H1 (cell line): Measurements from ENCODE around the gene GMPPA. TPM values are rescaled to one million over a fixed set of nuclear protein-coding genes. Genes with fewer than 3 reads are reported as not detected.

Experiments
- CTCF ChIA-PET: fragments of 300-600 bp; sonication (Branson Sonifier 250); formaldehyde crosslinking; loops from one replicate; lab custom pipeline; 2021; ENCODE audit not compliant: partially characterized antibody; lab: Charles Lee
- POLR2A ChIA-PET: fragments of 300-600 bp; sonication (Branson Sonifier 250); formaldehyde crosslinking; loops from one replicate; lab custom pipeline; 2021; ENCODE audit warnings: inconsistent platforms; ENCODE audit not compliant: partially characterized antibody; lab: Charles Lee
- DNase-seq, 2 experiments: peaks; one replicate each; pipeline versions ENCODE4 v3.0.0 to v3.0.0-alpha.2; 2010 to 2022; ENCODE audit warnings: low spot score in 2 of 2, low read depth in 1 of 2, mixed read lengths in 1 of 2
- FAIRE-seq: peaks from 2 replicates; lab custom pipeline; 2011; peaks lifted over from hg19 to GRCh38; lab: Jason Lieb, UNC
- H2AFZ ChIP-seq: 2 replicates; pipeline ENCODE4 v1.8.1; 2012; ENCODE audit warnings: low read length, inconsistent platforms
- H2AK5ac ChIP-seq: 2 replicates; pipeline ENCODE4 v1.6.1; 2013; ENCODE audit warnings: low read depth, low read length
- H2BK120ac ChIP-seq: replicated peaks from 2 replicates; pipeline ENCODE3; 2013; ENCODE audit warnings: low read depth, low read length, inconsistent platforms
- H2BK12ac ChIP-seq: 2 replicates; pipeline ENCODE4 v1.6.1; 2013; ENCODE audit warnings: low read depth, low read length
- H2BK15ac ChIP-seq: 2 replicates; pipeline ENCODE4 v1.6.1; 2013; ENCODE audit warnings: low read length
- H2BK20ac ChIP-seq: 2 replicates; pipeline ENCODE4 v1.6.1; 2013; ENCODE audit warnings: low read length
- H2BK5ac ChIP-seq: 2 replicates; pipeline ENCODE4 v1.6.1; 2013; ENCODE audit warnings: low read depth, low read length
- H3K14ac ChIP-seq: 2 replicates; pipeline ENCODE4 v1.6.1; 2013; ENCODE audit warnings: inconsistent platforms; ENCODE audit not compliant: insufficient read length
- H3K18ac ChIP-seq: 2 replicates; pipeline ENCODE4 v1.6.1; 2013; ENCODE audit warnings: low read length; ENCODE audit errors: extremely low read depth
- H3K23ac ChIP-seq: 2 replicates; pipeline ENCODE4 v1.6.1; 2013; ENCODE audit warnings: inconsistent platforms; ENCODE audit not compliant: insufficient read length
- H3K23me2 ChIP-seq: 2 replicates; pipeline ENCODE4 v1.6.1; 2013; ENCODE audit warnings: low read depth, low read length
- H3K27ac ChIP-seq: 2 replicates; pipeline ENCODE4 v1.6.1; 2011; ENCODE audit warnings: low read depth, low read length, inconsistent platforms
- H3K27me3 ChIP-seq, 4 experiments: replicated peaks in 1 of 4; 1 replicate in 1 of 4; 2 replicates in 3 of 4; pipeline versions ENCODE4 v1.6.1 to v1.8.1; 2011 to 2013; ENCODE audit warnings: low read length in 3 of 4, mild to moderate bottlenecking in 3 of 4, inconsistent platforms in 2 of 4, mixed read lengths in 2 of 4, moderate library complexity in 1 of 4; ENCODE audit not compliant: control insufficient read depth in 3 of 4, insufficient read depth in 3 of 4; ENCODE audit errors: extremely low read depth in 1 of 4
- H3K36me3 ChIP-seq, 4 experiments: 2 replicates each; pipeline versions ENCODE4 v1.6.1 to v1.8.1; 2011 to 2013; ENCODE audit warnings: mild to moderate bottlenecking in 4 of 4, low read length in 3 of 4, moderate library complexity in 2 of 4, control low read depth in 1 of 4, inconsistent platforms in 1 of 4; ENCODE audit not compliant: insufficient read depth in 4 of 4, control insufficient read depth in 2 of 4
- H3K4ac ChIP-seq: replicated peaks from 2 replicates; pipeline ENCODE3; 2013; ENCODE audit warnings: low read length, low read depth, mixed read lengths, inconsistent platforms; ENCODE audit not compliant: insufficient read length
- H3K4me1 ChIP-seq, 4 experiments: replicated peaks in 1 of 4; 1 replicate in 1 of 4; 2 replicates in 3 of 4; pipeline versions ENCODE4 v1.6.1 to v1.8.1; 2011 to 2013; ENCODE audit warnings: low read length in 3 of 4, inconsistent platforms in 2 of 4, mixed read lengths in 1 of 4; ENCODE audit not compliant: insufficient read depth in 4 of 4, control insufficient read depth in 3 of 4
- H3K4me2 ChIP-seq, 2 experiments: 2 replicates each; pipeline versions ENCODE4 v1.6.1 to v1.8.1; 2011 to 2013; ENCODE audit warnings: low read depth in 2 of 2, low read length in 2 of 2, control low read depth in 1 of 2, inconsistent platforms in 1 of 2, mild to moderate bottlenecking in 1 of 2; ENCODE audit not compliant: insufficient read depth in 1 of 2
- H3K4me3 ChIP-seq, 4 experiments: fragments of 200-600, 300-600 bp in 1 of 4; sonication (generic), shearing (Covaris generic), sonication (Bioruptor Twin) in 1 of 4; 2 replicates each; pipeline versions ENCODE4 v1.5.1 to v1.8.1; 2011 to 2016; ENCODE audit warnings: low read length in 4 of 4, low read depth in 3 of 4, control low read depth in 2 of 4, inconsistent platforms in 2 of 4, mild to moderate bottlenecking in 2 of 4, mixed read lengths in 1 of 4, moderate library complexity in 1 of 4; ENCODE audit not compliant: insufficient read depth in 2 of 4; ENCODE audit errors: extremely low read depth in 1 of 4
- H3K56ac ChIP-seq: replicated peaks from 2 replicates; pipeline ENCODE3; 2013; ENCODE audit warnings: low read depth, mild to moderate bottlenecking, mixed read lengths, low read length, inconsistent platforms; ENCODE audit not compliant: insufficient read length
- H3K79me1 ChIP-seq: 2 replicates; pipeline ENCODE4 v1.6.1; 2013; ENCODE audit warnings: low read depth, low read length, control low read depth
- H3K79me2 ChIP-seq, 2 experiments: 2 replicates each; pipeline versions ENCODE4 v1.6.1 to v1.8.1; 2012 to 2013; ENCODE audit warnings: low read length in 2 of 2, mild to moderate bottlenecking in 2 of 2, inconsistent platforms in 1 of 2; ENCODE audit not compliant: insufficient read depth in 2 of 2, control insufficient read depth in 1 of 2
- H3K9ac ChIP-seq, 4 experiments: replicated peaks in 1 of 4; 1 replicate in 1 of 4; 2 replicates in 3 of 4; pipeline versions ENCODE4 v1.6.1 to v1.8.1; 2011 to 2013; ENCODE audit warnings: low read depth in 3 of 4, low read length in 3 of 4, control low read depth in 2 of 4, mild to moderate bottlenecking in 2 of 4, moderate library complexity in 2 of 4, inconsistent platforms in 1 of 4; ENCODE audit errors: extremely low read depth in 1 of 4
- H3K9me3 ChIP-seq, 2 experiments: 2 replicates each; pipeline versions ENCODE4 v1.6.1 to v1.8.1; 2012 to 2013; ENCODE audit warnings: mild to moderate bottlenecking in 2 of 2, moderate library complexity in 2 of 2, control low read depth in 1 of 2, inconsistent platforms in 1 of 2, low read depth in 1 of 2, low read length in 1 of 2, mixed read lengths in 1 of 2; ENCODE audit not compliant: insufficient read depth in 2 of 2
- H4K20me1 ChIP-seq, 2 experiments: replicated peaks in 1 of 2; 2 replicates each; pipeline versions ENCODE3 to v1.8.1; 2011 to 2013; ENCODE audit warnings: inconsistent platforms in 2 of 2, low read length in 2 of 2, mild to moderate bottlenecking in 1 of 2; ENCODE audit not compliant: insufficient read depth in 2 of 2, control insufficient read depth in 1 of 2
- H4K5ac ChIP-seq: 2 replicates; pipeline ENCODE4 v1.6.1; 2013; ENCODE audit warnings: low read length, low read depth, mixed read lengths, inconsistent platforms; ENCODE audit not compliant: insufficient read length
- H4K8ac ChIP-seq: 2 replicates; pipeline ENCODE4 v1.8.0; 2013; ENCODE audit warnings: mild to moderate bottlenecking, moderate library complexity, low read length, inconsistent platforms; ENCODE audit not compliant: insufficient read depth; ENCODE audit errors: extremely low read depth
- H4K91ac ChIP-seq: replicated peaks from 2 replicates; pipeline ENCODE3; 2013; ENCODE audit warnings: low read length, mixed read lengths, inconsistent platforms; ENCODE audit not compliant: insufficient read length
- CBX8 ChIP-seq: fragments of 300-800, 300-1000 bp; sonication (generic); IDR thresholded peaks from 2 replicates; pipeline ENCODE4 v1.7.1; 2016; ENCODE audit warnings: low read depth, low read length, borderline replicate concordance
- CHD1 ChIP-seq: IDR thresholded peaks from 2 replicates; pipeline ENCODE4 v1.6.1; 2012; ENCODE audit warnings: low read depth, low read length, improper control_type of control experiment
- EP300 ChIP-seq, 2 experiments: IDR thresholded peaks; 1 replicate in 1 of 2; 2 replicates in 1 of 2; pipeline ENCODE4 v1.6.1; 2011 to 2012; ENCODE audit warnings: low read depth in 2 of 2, low read length in 2 of 2, mild to moderate bottlenecking in 2 of 2, borderline replicate concordance in 1 of 2, inconsistent platforms in 1 of 2, moderate library complexity in 1 of 2
- GTF2F1 ChIP-seq: IDR thresholded peaks from 2 replicates; pipeline ENCODE4 v1.6.1; 2012; ENCODE audit warnings: low read depth, low read length, improper control_type of control experiment, borderline replicate concordance
- KDM4A ChIP-seq: IDR thresholded peaks from one replicate; pipeline ENCODE4 v1.7.1; 2012; ENCODE audit warnings: low read depth, mild to moderate bottlenecking, moderate library complexity, low read length, inconsistent platforms; ENCODE audit not compliant: severe bottlenecking
- KDM5A ChIP-seq: fragments of 200-600 bp; IDR thresholded peaks from 2 replicates; pipeline ENCODE4 v1.7.1; 2012; ENCODE audit warnings: mild to moderate bottlenecking, low read length, inconsistent platforms, mixed read lengths
- RNF2 ChIP-seq: fragments of 200-900, 300-1000 bp; sonication (generic); IDR thresholded peaks from 2 replicates; pipeline ENCODE4 v1.7.1; 2016; ENCODE audit warnings: borderline replicate concordance, low read depth, mild to moderate bottlenecking, antibody characterized with exemption, low read length; ENCODE audit not compliant: poor library complexity, severe bottlenecking; ENCODE audit errors: missing control alignments
- TAF7 ChIP-seq: optimal IDR thresholded peaks from 2 replicates; pipeline ENCODE3; 2011; ENCODE audit warnings: low read depth, mild to moderate bottlenecking, inconsistent platforms, low read length, moderate library complexity, borderline replicate concordance
- TBP ChIP-seq: IDR thresholded peaks from 2 replicates; pipeline ENCODE4 v1.6.1; 2011; ENCODE audit warnings: low read depth, low read length, improper control_type of control experiment
- TCF12 ChIP-seq: IDR thresholded peaks from 2 replicates; pipeline ENCODE4 v1.6.1; 2011; ENCODE audit warnings: low read depth, mild to moderate bottlenecking, low read length
- WGBS, 2 experiments: shearing (Covaris generic) in 1 of 2; methylation state at CpG; one replicate each; pipeline versions ENCODE4 v1.1.6 to v1.1.7; 2013 to 2015; ENCODE audit warnings: low lambda C conversion rate in 2 of 2, mixed read lengths in 2 of 2, inconsistent platforms in 1 of 2, low coverage in 1 of 2, missing lambda C conversion rate in 1 of 2; ENCODE audit not compliant: insufficient replicate concordance in 2 of 2, insufficient coverage in 1 of 2, insufficient read length in 1 of 2; ENCODE audit errors: extremely low coverage in 1 of 2, missing lambda C conversion rate in 1 of 2; 5-methylcytosine and 5-hydroxymethylcytosine counted together
- polyA plus RNA-seq, 7 experiments: library from polyadenylated mRNA; depleted of rRNA in 3 of 7; stranded (reverse) in 5 of 7; unstranded in 2 of 7; fragments of >200 nt in 5 of 7; fragments of 200-250 nt in 2 of 7; gene quantifications; 1 replicate in 5 of 7; 2 replicates in 1 of 7; 4 replicates in 1 of 7; pipeline versions ENCODE4 v1.2.1 to v1.2.3, GENCODE V29; 2011 to 2013; ENCODE audit warnings: missing spikeins in 2 of 7, mixed read lengths in 2 of 7
- total RNA-seq: library from RNA; stranded (reverse); fragmentation: NEBNext Ultra II Directional; extraction: Animal tissue kit (Norgen Biotek cat#: 25700); gene quantifications from 2 replicates; pipeline ENCODE4 v1.2.1, GENCODE V29; 2021
- TF ChIP-seq, protein P1 (sequence below): IDR thresholded peaks from 2 replicates; pipeline ENCODE4 v1.6.1; 2012; ENCODE audit warnings: low read length, inconsistent platforms

The GMPPA gene
- total and polyA plus RNA-seq, 2 of the 8 experiments (the other 6 are each of a cell fraction or from before 2014, with no cell fraction given), result 34.3 to 98.8 TPM

- FAIRE-seq (no peak), DNase-seq (no peak)
- no peak overlapping the region for H4K91ac ChIP-seq
- no peaks in the 10 kb centered on the region for H3K79me2 ChIP-seq
- peaks cover 12% of the 10 kb centered on the region; the same call in 1 of the 2 replicates for H3K23me2 ChIP-seq
- no peak overlapping the region for H2BK120ac ChIP-seq
- no peak overlapping the region for H3K18ac ChIP-seq
- no peak overlapping the region for H3K4ac ChIP-seq
- no peaks in the 10 kb centered on the region for H3K9me3 ChIP-seq
- whole genome bisulfite sequencing, 2 experiments, result 88% methylated on average over 19 of the region's 19 CpGs; no CpG with 5 or more reads in 1 of the 2 experiments
- no peak overlapping the region for H3K27ac ChIP-seq
- H4K20me1 ChIP-seq, result peaks cover 0 to 5% of the 10 kb centered on the region in 2 experiments
- no peak overlapping the region for H3K14ac ChIP-seq
- CTCF ChIA-PET, result interaction anchor here (0.9 to 19.7 kb wide), 8 partner anchors 11 to 153 kb away, joined by 3 to 293 read pairs (median 12); partner anchors contain the start of genes CHPF, STK11IP and TMEM198
- H2BK12ac ChIP-seq, result no peak overlapping the region
- 0 out of 2 replicates have a peak overlapping the region, but pooled peaks have one; percentile 18 for H2BK15ac ChIP-seq
- peaks cover 0 to 13% (median 0%) of the 10 kb centered on the region in 4 experiments; a peak in 3 of 8 replicates for H3K36me3 ChIP-seq
- H3K79me1 ChIP-seq, result no peaks in the 10 kb centered on the region
- no peak overlapping the region for H2BK20ac ChIP-seq
- H3K4me3 ChIP-seq, result no peak overlapping the region
- peaks cover 0 to 14% (median 11%) of the 10 kb centered on the region in 4 experiments; a peak in 5 of 7 replicates for H3K27me3 ChIP-seq
- peaks cover 0 to 26% (median 15%) of the 10 kb centered on the region in 4 experiments; a peak in 6 of 7 replicates for H3K4me1 ChIP-seq
- H2AFZ ChIP-seq, result no peak overlapping the region
- POLR2A ChIA-PET, result interaction anchor here (0.8 to 17.5 kb wide), 5 partner anchors 8 to 40 kb away, joined by 4 to 293 read pairs (median 21); partner anchors contain the start of genes CHPF, INHA, OBSL1 and TMEM198
- H4K8ac ChIP-seq, result peak overlapping the region; percentile 82; the same call in 1 of the 2 replicates
- no peak overlapping the region for H3K4me2 ChIP-seq
- no peak overlapping the region for H3K23ac ChIP-seq
- H2BK5ac ChIP-seq, result no peak overlapping the region
- H3K56ac ChIP-seq, result no peak overlapping the region
- H2AK5ac ChIP-seq, result no peak overlapping the region
- no peak overlapping the region for H4K5ac ChIP-seq
- H3K9ac ChIP-seq, result no peak overlapping the region
- TF ChIP-seq EP300 (IDR thresholded peaks at IDR 0.05; ENCODE audit: borderline replicate concordance in 1 of 2, low read depth in 2 of 2, low read length in 2 of 2) (no peak), TBP (no peak), GTF2F1 (no peak), CBX8 (no peak), RNF2 (no peak), TCF12 (no peak), KDM4A (no peak), KDM5A (no peak), TAF7 (no peak), CHD1 (no peak)
- TF ChIP-seq, protein P1, sequence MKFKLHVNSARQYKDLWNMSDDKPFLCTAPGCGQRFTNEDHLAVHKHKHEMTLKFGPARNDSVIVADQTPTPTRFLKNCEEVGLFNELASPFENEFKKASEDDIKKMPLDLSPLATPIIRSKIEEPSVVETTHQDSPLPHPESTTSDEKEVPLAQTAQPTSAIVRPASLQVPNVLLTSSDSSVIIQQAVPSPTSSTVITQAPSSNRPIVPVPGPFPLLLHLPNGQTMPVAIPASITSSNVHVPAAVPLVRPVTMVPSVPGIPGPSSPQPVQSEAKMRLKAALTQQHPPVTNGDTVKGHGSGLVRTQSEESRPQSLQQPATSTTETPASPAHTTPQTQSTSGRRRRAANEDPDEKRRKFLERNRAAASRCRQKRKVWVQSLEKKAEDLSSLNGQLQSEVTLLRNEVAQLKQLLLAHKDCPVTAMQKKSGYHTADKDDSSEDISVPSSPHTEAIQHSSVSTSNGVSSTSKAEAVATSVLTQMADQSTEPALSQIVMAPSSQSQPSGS, result no peak
Observed at GRCh38 chr2:219556413-219556812, 57.7 kb downstream of the GMPPA start.
